ENCODE measurements around the gene MAN1A1. TPM values are rescaled to one million over a fixed set of nuclear protein-coding genes. Genes with fewer than 3 reads are reported as not detected.

Gene MAN1A1
- total RNA-seq, 1 donor, result 104 TPM

- peak; percentile 87 for DNase-seq (ENCODE audit: low read depth)
- TF ChIP-seq CTCF (IDR thresholded peaks at IDR 0.05; ENCODE audit: insufficient read depth, low read depth, low read length), result peak; percentile 84
- no peak overlapping the region for H3K4me3 ChIP-seq (ENCODE audit: low read depth, low read length)
These were observed 220.2 kb downstream of the MAN1A1 start for GRCh38 chr6:119129148-119129967.

DNA sequence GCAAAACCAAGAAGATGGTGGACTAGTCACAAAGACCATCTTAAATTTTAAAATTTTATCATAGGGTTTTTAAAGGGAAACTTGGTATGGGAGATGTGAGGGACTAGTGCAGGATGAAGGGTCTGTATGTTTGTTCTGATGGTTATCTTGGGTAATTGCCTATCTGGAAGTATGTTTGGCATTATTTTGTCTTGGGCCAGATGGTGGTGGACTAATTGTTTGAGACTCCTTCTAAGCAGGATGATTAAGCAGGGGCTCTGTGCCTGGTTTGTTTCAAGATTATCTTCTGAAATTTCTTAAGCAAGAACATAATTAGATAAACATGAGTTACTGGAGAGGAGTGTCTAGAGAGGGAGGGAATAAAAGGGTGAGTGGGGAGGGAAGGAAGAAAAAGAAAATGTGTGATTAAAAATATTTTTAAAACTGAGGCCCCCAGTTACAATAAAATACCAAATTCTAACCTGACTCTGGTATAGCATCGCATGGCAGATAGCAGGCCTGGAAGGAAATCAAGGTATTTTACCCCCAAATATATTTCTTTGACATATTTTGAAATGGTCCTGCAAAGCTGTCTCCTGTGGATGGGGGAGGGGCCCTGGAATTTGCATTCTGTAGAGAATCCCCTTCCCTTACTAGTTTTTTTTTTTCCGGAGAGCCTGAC, 221.2 kb downstream of the MAN1A1 start:
- peak; percentile 93 for DNase-seq (ENCODE audit: low read depth)
- no peak overlapping the region for H3K4me3 ChIP-seq (ENCODE audit: low read depth, low read length)
- TF ChIP-seq CTCF (IDR thresholded peaks at IDR 0.05; ENCODE audit: insufficient read depth, low read depth, low read length), result no peak

- H3K4me3 ChIP-seq (ENCODE audit: low read depth, low read length), result no peak overlapping the region
- DNase-seq (ENCODE audit: low read depth), result no peak
- TF ChIP-seq CTCF (IDR thresholded peaks at IDR 0.05; ENCODE audit: insufficient read depth, low read depth, low read length), result no peak
These were observed 221.9 kb downstream of the MAN1A1 start for GRCh38 chr6:119127627-119128026.

Small RNA genes lying within 50 kb of the gene (small RNA-seq; reads per million reads assigned to genes)
- gene AL022722.2 (not detected), gene RNU6-194P (not detected)
